22Rv1 (cell line): ENCODE data around the gene EEA1.
"Not testable (repeated sequence)": the region's sequence is repeated elsewhere in the genome, so short reads cannot be mapped to it uniquely, and the experiment has no call there.

Experiments used
- ZFX ChIP-seq: fragments of 450-650 bp; IDR thresholded peaks from 2 replicates; pipeline ENCODE4 v1.6.1; 2017; ENCODE audit warnings: antibody characterized with exemption, borderline replicate concordance
- TF ChIP-seq, protein P1 (sequence below): fragments of 450-650 bp; IDR thresholded peaks from 2 replicates; pipeline ENCODE4 v1.5.1; 2017; ENCODE audit warnings: mild to moderate bottlenecking

DNA sequence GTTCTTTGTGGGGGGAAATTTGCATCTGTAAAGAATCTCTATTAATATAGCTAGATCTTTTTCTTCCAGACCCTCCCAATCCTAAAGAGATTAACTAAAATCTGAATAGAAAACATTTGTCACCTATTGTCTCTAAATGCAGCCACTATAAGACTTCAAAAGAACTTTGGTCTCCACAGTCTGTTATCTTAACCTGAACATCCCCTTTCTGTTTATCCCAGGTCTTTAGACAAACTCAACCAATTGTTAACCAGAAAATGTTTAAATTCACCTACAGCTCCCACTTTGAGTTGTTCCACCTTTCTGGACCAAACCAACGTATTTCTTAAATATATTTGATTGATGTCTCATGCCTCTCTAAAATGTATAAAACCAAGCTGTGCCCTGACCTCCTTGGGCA, 35.3 kb upstream of the EEA1 start:
- TF ChIP-seq, protein P1, sequence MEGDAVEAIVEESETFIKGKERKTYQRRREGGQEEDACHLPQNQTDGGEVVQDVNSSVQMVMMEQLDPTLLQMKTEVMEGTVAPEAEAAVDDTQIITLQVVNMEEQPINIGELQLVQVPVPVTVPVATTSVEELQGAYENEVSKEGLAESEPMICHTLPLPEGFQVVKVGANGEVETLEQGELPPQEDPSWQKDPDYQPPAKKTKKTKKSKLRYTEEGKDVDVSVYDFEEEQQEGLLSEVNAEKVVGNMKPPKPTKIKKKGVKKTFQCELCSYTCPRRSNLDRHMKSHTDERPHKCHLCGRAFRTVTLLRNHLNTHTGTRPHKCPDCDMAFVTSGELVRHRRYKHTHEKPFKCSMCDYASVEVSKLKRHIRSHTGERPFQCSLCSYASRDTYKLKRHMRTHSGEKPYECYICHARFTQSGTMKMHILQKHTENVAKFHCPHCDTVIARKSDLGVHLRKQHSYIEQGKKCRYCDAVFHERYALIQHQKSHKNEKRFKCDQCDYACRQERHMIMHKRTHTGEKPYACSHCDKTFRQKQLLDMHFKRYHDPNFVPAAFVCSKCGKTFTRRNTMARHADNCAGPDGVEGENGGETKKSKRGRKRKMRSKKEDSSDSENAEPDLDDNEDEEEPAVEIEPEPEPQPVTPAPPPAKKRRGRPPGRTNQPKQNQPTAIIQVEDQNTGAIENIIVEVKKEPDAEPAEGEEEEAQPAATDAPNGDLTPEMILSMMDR: not testable (repeated sequence)
- TF ChIP-seq ZFX: not testable (repeated sequence)
